ENCODE data around the gene KRT4.

- TF ChIP-seq EZH2 (IDR thresholded peaks at IDR 0.05) (no peak), POLR2AphosphoS5 (IDR thresholded peaks at IDR 0.05; ENCODE audit: borderline replicate concordance, low read depth, low read length) (no peak)
Measured at GRCh38 chr12:52802442-52802841, 11.5 kb downstream of the KRT4 start.

All from SK-N-MC (cell line).